Parathyroid adenoma (tissue), 2 donors: Measurements from ENCODE around the gene ARAP1.

Experiments
- H2AFZ ChIP-seq: fragments of 300-600 bp; sonication (generic); one replicate; pipeline ENCODE4 v1.7.0; 2017; ENCODE audit warnings: antibody characterized with exemption, mild to moderate bottlenecking
- H3K27ac ChIP-seq: fragments of 300-600 bp; sonication (generic); one replicate; pipeline ENCODE4 v1.7.0; 2017
- H3K27me3 ChIP-seq: fragments of 300-600 bp; sonication (generic); one replicate; pipeline ENCODE4 v1.7.0; 2017; ENCODE audit warnings: low read length; ENCODE audit not compliant: control insufficient read depth, insufficient read depth
- H3K36me3 ChIP-seq: fragments of 300-600 bp; sonication (generic); one replicate; pipeline ENCODE4 v1.7.0; 2017; ENCODE audit warnings: low read length; ENCODE audit not compliant: control insufficient read depth, insufficient read depth
- H3K4me1 ChIP-seq: fragments of 300-600 bp; sonication (generic); one replicate; pipeline ENCODE4 v1.7.0; 2017; ENCODE audit warnings: control low read depth
- H3K4me2 ChIP-seq: fragments of 300-600 bp; sonication (generic); one replicate; pipeline ENCODE4 v1.7.0; 2017; ENCODE audit warnings: low read length
- H3K4me3 ChIP-seq: fragments of 300-600 bp; sonication (generic); one replicate; pipeline ENCODE4 v1.7.0; 2017; ENCODE audit warnings: low read depth, low read length
- H3K79me2 ChIP-seq: fragments of 300-600 bp; sonication (generic); one replicate; pipeline ENCODE4 v1.7.0; 2017; ENCODE audit warnings: control low read depth
- H3K9ac ChIP-seq: fragments of 300-600 bp; sonication (generic); one replicate; pipeline ENCODE4 v1.7.0; 2017; ENCODE audit warnings: mild to moderate bottlenecking
- H3K9me3 ChIP-seq: fragments of 300-600 bp; sonication (generic); one replicate; pipeline ENCODE4 v1.7.0; 2017; ENCODE audit warnings: low read length; ENCODE audit not compliant: control insufficient read depth
- CTCF ChIP-seq: fragments of 300-600 bp; sonication (generic); IDR thresholded peaks from one replicate; pipeline ENCODE4 v1.7.0; 2017; ENCODE audit warnings: antibody characterized with exemption, mild to moderate bottlenecking
- donor health status: primary hyperparathyroidism.

ARAP1 gene

GRCh38 chr11:72673284-72673942 is 78.8 kb downstream of the ARAP1 start:
- no peak overlapping the region for H3K27ac ChIP-seq
- no peaks in the 10 kb centered on the region for H3K79me2 ChIP-seq
- no peaks in the 10 kb centered on the region for H3K36me3 ChIP-seq
- H3K4me2 ChIP-seq, result no peak overlapping the region
- H3K9me3 ChIP-seq, result no peaks in the 10 kb centered on the region
- no peak overlapping the region for H2AFZ ChIP-seq
- no peaks in the 10 kb centered on the region for H3K27me3 ChIP-seq
- no peak overlapping the region for H3K4me3 ChIP-seq
- TF ChIP-seq CTCF, result no peak
- no peaks in the 10 kb centered on the region for H3K4me1 ChIP-seq
- H3K9ac ChIP-seq, result no peak overlapping the region

- Histone ChIP-seq H3K9ac (no peak overlapping the region), H3K27ac (no peak overlapping the region), H3K4me1 (no peaks in the 10 kb centered on the region), H3K27me3 (no peaks in the 10 kb centered on the region), H3K36me3 (no peaks in the 10 kb centered on the region), H3K4me2 (no peak overlapping the region), H3K9me3 (no peaks in the 10 kb centered on the region), H3K4me3 (no peak overlapping the region), H2AFZ (no peak overlapping the region), H3K79me2 (no peaks in the 10 kb centered on the region)
- TF ChIP-seq CTCF, result no peak
These were observed 79.5 kb downstream of the ARAP1 start for GRCh38 chr11:72672597-72673238.

- Histone ChIP-seq H3K4me1 (no peaks in the 10 kb centered on the region), H3K27me3 (no peaks in the 10 kb centered on the region), H3K36me3 (no peaks in the 10 kb centered on the region), H3K9me3 (no peaks in the 10 kb centered on the region), H2AFZ (no peak overlapping the region), H3K79me2 (no peaks in the 10 kb centered on the region), H3K4me2 (no peak overlapping the region), H3K9ac (no peak overlapping the region), H3K4me3 (no peak overlapping the region), H3K27ac (no peak overlapping the region)
- no peak for TF ChIP-seq CTCF
These were observed 80.8 kb downstream of the ARAP1 start for GRCh38 chr11:72671152-72672099.

- no peaks in the 10 kb centered on the region for H3K4me1 ChIP-seq
- no peak for TF ChIP-seq CTCF
- no peaks in the 10 kb centered on the region for H3K79me2 ChIP-seq
- no peaks in the 10 kb centered on the region for H3K27me3 ChIP-seq
- no peaks in the 10 kb centered on the region for H3K9me3 ChIP-seq
- H3K9ac ChIP-seq, result no peak overlapping the region
- no peak overlapping the region for H3K27ac ChIP-seq
- no peak overlapping the region for H3K4me2 ChIP-seq
- H2AFZ ChIP-seq, result no peak overlapping the region
- no peak overlapping the region for H3K4me3 ChIP-seq
- no peaks in the 10 kb centered on the region for H3K36me3 ChIP-seq
These were observed 82.2 kb downstream of the ARAP1 start for GRCh38 chr11:72670041-72670440.
